Sigmoid colon (tissue), 3 donors: ENCODE data around the gene SYNRG.

ENCODE experiments used
- CTCF ChIP-seq, 4 experiments: fragments of 450-650 bp in 3 of 4; fragments of 200-600 bp in 1 of 4; IDR thresholded peaks; one replicate each; pipeline ENCODE4 v1.5.1; 2016 to 2019; ENCODE audit warnings: antibody characterized with exemption in 4 of 4, mild to moderate bottlenecking in 3 of 4, moderate library complexity in 2 of 4
- POLR2A ChIP-seq, 2 donors: fragments of 450-650 bp; IDR thresholded peaks; one replicate each; pipeline ENCODE4 v1.6.1; 2016; ENCODE audit warnings: antibody characterized with exemption in 2 of 2, mild to moderate bottlenecking in 2 of 2, moderate library complexity in 2 of 2

- TF ChIP-seq POLR2A (IDR thresholded peaks at IDR 0.05) (no peak), CTCF (IDR thresholded peaks at IDR 0.05) (no peak)
Observed at GRCh38 chr17:37503148-37503547, 106.1 kb downstream of the SYNRG start.
